Measurements from ENCODE around the gene TSPAN7. TPM values are rescaled to one million over a fixed set of nuclear protein-coding genes. Genes with fewer than 3 reads are reported as not detected.
A peak's percentile ranks its signal among the peaks of the same experiment; 100 is the strongest.

Gene TSPAN7
- total RNA-seq, 3 donors from 2014 or later (not counting 1 experiment from before 2014, with no cell fraction given), result not detected

DNA sequence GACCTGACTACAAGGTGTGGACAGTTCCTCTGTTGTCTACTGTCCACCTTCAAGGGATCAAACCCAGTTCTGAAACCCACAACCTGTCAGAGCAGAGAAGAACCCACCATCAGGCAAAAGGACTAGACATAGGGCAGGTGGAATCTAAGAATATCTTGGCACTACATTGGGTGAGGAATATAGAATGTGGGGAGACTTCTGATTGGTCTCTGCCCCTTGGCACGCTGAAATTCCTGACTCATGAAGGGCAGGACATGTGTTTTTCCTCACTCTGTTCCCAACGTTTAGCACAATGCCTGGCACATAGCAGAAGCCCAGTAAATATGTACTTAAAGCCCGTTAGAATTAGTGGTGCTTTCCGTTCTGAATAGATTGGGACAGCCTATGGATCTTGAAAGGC is 59.3 kb downstream of the TSPAN7 start:
- Mint-ChIP-seq H3K4me1 (no peaks in the 10 kb centered on the region), H3K4me3 (no peak overlapping the region), H3K9me3 (no peaks in the 10 kb centered on the region), H3K27me3 (ENCODE audit: low read depth in 2 of 2) (peaks cover 3 to 28% of the 10 kb centered on the region in 2 donors), H3K36me3 (no peaks in the 10 kb centered on the region), H3K27ac (no peak overlapping the region)
- Histone ChIP-seq H3K27ac (ENCODE audit: low read length) (no peak overlapping the region), H3K4me3 (ENCODE audit: low read length) (no peak overlapping the region), H3K4me1 (ENCODE audit: control insufficient read depth, insufficient read depth, low read length) (no peaks in the 10 kb centered on the region), H3K9me3 (ENCODE audit: control insufficient read depth, insufficient read depth, low read length) (no peaks in the 10 kb centered on the region), H3K27me3 (ENCODE audit: control insufficient read depth, insufficient read depth, low read length) (no peaks in the 10 kb centered on the region), H3K36me3 (ENCODE audit: control insufficient read depth, insufficient read depth, low read length) (no peaks in the 10 kb centered on the region)
- intact Hi-C loops (cut with micrococcal nuclease), result no loop called here
- TF ChIP-seq CTCF (IDR thresholded peaks at IDR 0.05), result no peak
- ATAC-seq (no peak), DNase-seq (no peak)
- whole genome bisulfite sequencing (ENCODE audit: insufficient coverage), result 91% methylated on average over 4 of the region's 4 CpGs

GRCh38 chrX:38626296-38626695 is 65.0 kb downstream of the TSPAN7 start:
- TF ChIP-seq CTCF (IDR thresholded peaks at IDR 0.05), result no peak
- no peaks in the 10 kb centered on the region for H3K36me3 ChIP-seq (ENCODE audit: control insufficient read depth, insufficient read depth, low read length)
- ATAC-seq (no peak), DNase-seq (no peak)
- Mint-ChIP-seq H3K9me3 (no peaks in the 10 kb centered on the region), H3K36me3 (no peaks in the 10 kb centered on the region), H3K27me3 (ENCODE audit: low read depth in 2 of 2) (peaks cover 5 to 23% of the 10 kb centered on the region in 2 donors), H3K27ac (no peak overlapping the region), H3K4me1 (no peaks in the 10 kb centered on the region), H3K4me3 (no peak overlapping the region)
- H3K4me3 ChIP-seq (ENCODE audit: low read length), result no peak overlapping the region
- WGBS (ENCODE audit: insufficient coverage), result 95% methylated on average over 4 of the region's 4 CpGs
- intact Hi-C loops (cut with micrococcal nuclease), result no loop called here
- no peak overlapping the region for H3K27ac ChIP-seq (ENCODE audit: low read length)
- H3K9me3 ChIP-seq (ENCODE audit: control insufficient read depth, insufficient read depth, low read length), result no peaks in the 10 kb centered on the region
- no peaks in the 10 kb centered on the region for H3K4me1 ChIP-seq (ENCODE audit: control insufficient read depth, insufficient read depth, low read length)
- H3K27me3 ChIP-seq (ENCODE audit: control insufficient read depth, insufficient read depth, low read length), result no peaks in the 10 kb centered on the region

GRCh38 chrX:38627683-38628082 is 66.3 kb downstream of the TSPAN7 start:
- Mint-ChIP-seq H3K27me3 (ENCODE audit: low read depth in 2 of 2) (peaks cover 5 to 22% of the 10 kb centered on the region in 2 donors), H3K36me3 (no peaks in the 10 kb centered on the region), H3K9me3 (no peaks in the 10 kb centered on the region), H3K27ac (no peak overlapping the region), H3K4me1 (peaks cover 0 to 4% of the 10 kb centered on the region in 2 donors), H3K4me3 (no peak overlapping the region)
- Histone ChIP-seq H3K27ac (ENCODE audit: low read length) (no peak overlapping the region), H3K9me3 (ENCODE audit: control insufficient read depth, insufficient read depth, low read length) (no peaks in the 10 kb centered on the region), H3K27me3 (ENCODE audit: control insufficient read depth, insufficient read depth, low read length) (no peaks in the 10 kb centered on the region), H3K4me1 (ENCODE audit: control insufficient read depth, insufficient read depth, low read length) (no peaks in the 10 kb centered on the region), H3K36me3 (ENCODE audit: control insufficient read depth, insufficient read depth, low read length) (no peaks in the 10 kb centered on the region), H3K4me3 (ENCODE audit: low read length) (no peak overlapping the region)
- intact Hi-C loops (cut with micrococcal nuclease), result no loop called here
- peak; percentile 37 for TF ChIP-seq CTCF (IDR thresholded peaks at IDR 0.05)
- peak in 2 of 3 donors; percentile 62 to 88 for ATAC-seq
- DNase-seq, result peak in 1 of 2 donors; percentile 27

DNA sequence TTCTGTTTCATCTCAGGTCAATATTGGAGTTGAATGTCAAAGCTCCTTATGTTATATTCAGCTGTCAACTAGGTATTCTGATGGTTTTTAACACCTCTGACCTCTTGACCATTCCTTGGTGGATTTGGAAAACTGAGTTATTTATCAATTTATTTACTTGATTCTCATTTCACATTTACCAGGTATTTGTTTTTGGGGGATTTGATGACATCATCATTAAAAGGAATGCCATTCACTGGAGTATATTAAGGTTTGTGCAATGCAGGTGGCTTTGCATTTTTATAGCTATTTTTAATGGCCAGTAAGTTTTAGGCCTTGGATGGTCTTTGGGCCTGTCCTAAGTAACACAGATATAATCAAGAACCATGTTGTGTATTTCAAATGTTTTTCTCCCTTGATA is 67.2 kb downstream of the TSPAN7 start:
- Mint-ChIP-seq H3K4me1 (peaks cover 0 to 5% of the 10 kb centered on the region in 2 donors), H3K9me3 (no peaks in the 10 kb centered on the region), H3K4me3 (no peak overlapping the region), H3K27me3 (ENCODE audit: low read depth in 2 of 2) (peaks cover 5 to 22% of the 10 kb centered on the region in 2 donors), H3K36me3 (no peaks in the 10 kb centered on the region), H3K27ac (no peak overlapping the region)
- Histone ChIP-seq H3K36me3 (ENCODE audit: control insufficient read depth, insufficient read depth, low read length) (no peaks in the 10 kb centered on the region), H3K27ac (ENCODE audit: low read length) (no peak overlapping the region), H3K27me3 (ENCODE audit: control insufficient read depth, insufficient read depth, low read length) (no peaks in the 10 kb centered on the region), H3K9me3 (ENCODE audit: control insufficient read depth, insufficient read depth, low read length) (no peaks in the 10 kb centered on the region), H3K4me3 (ENCODE audit: low read length) (no peak overlapping the region), H3K4me1 (ENCODE audit: control insufficient read depth, insufficient read depth, low read length) (no peaks in the 10 kb centered on the region)
- ATAC-seq, result no peak
- TF ChIP-seq CTCF (IDR thresholded peaks at IDR 0.05), result no peak
- intact Hi-C loops (cut with micrococcal nuclease), result no loop called here
- no peak for DNase-seq

All from natural killer cell (primary cell).